WERI-Rb-1 (cell line): Measurements from ENCODE around the gene ZNF385D.

Experiments
- DNase-seq: peaks from one replicate; pipeline ENCODE4 v3.0.0-alpha.2; 2020
- H3K27ac ChIP-seq: fragments of 250-450 bp; sonication (Bioruptor Pico); 2 replicates; pipeline ENCODE4 v1.5.1; 2020; ENCODE audit warnings: mild to moderate bottlenecking, moderate library complexity
- H3K27me3 ChIP-seq: fragments of 250-450 bp; sonication (Bioruptor Pico); 2 replicates; pipeline ENCODE4 v1.5.1; 2021; ENCODE audit warnings: mild to moderate bottlenecking, low read depth, moderate library complexity; ENCODE audit not compliant: insufficient read depth, severe bottlenecking
- H3K36me3 ChIP-seq: fragments of 250-450 bp; sonication (Bioruptor Pico); 2 replicates; pipeline ENCODE4 v1.5.1; 2020; ENCODE audit warnings: mild to moderate bottlenecking, moderate library complexity
- H3K4me3 ChIP-seq: 2 replicates; pipeline ENCODE4 v1.5.1; 2011; ENCODE audit warnings: low read depth, mild to moderate bottlenecking, control low read depth, low read length
- H3K9me3 ChIP-seq: fragments of 250-450 bp; sonication (Bioruptor Pico); 2 replicates; pipeline ENCODE4 v1.5.1; 2021; ENCODE audit warnings: mild to moderate bottlenecking, moderate library complexity; ENCODE audit not compliant: severe bottlenecking
- TF ChIP-seq, protein P1 (sequence below): IDR thresholded peaks from 2 replicates; pipeline ENCODE4 v1.5.1; 2011; ENCODE audit warnings: low read depth, mild to moderate bottlenecking, control low read depth, inconsistent platforms, low read length

The ZNF385D gene

DNA sequence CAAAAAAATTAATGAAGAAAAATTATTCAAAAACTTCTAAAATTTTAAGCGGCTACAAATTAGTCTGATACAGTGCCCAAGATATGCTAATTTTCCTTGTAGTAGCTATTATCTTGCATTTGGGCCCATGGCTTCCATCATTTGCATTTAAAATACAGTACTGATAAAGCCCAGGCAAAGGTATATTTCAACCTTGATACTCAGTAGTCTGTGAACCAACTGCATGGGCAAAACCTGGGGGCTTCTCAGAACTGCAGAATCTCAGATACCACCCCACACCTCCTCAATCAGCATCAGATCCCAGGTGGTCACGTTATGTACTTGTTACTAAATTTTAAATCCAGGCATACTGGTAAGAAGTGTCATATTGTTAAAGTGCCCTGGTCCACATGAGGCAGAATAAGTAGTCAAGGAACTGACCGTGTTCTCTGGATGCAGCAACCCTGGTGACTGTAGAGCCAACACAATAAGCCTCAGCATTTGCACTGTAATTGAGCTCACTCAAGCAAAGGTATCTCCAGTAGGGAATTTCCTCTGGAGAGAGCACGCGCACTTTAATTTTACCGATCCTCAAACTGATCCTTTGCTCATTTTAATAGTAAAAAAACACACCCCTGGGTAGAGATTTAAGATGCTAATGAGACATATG lies 31.9 kb downstream of the ZNF385D start:
- TF ChIP-seq, protein P1, sequence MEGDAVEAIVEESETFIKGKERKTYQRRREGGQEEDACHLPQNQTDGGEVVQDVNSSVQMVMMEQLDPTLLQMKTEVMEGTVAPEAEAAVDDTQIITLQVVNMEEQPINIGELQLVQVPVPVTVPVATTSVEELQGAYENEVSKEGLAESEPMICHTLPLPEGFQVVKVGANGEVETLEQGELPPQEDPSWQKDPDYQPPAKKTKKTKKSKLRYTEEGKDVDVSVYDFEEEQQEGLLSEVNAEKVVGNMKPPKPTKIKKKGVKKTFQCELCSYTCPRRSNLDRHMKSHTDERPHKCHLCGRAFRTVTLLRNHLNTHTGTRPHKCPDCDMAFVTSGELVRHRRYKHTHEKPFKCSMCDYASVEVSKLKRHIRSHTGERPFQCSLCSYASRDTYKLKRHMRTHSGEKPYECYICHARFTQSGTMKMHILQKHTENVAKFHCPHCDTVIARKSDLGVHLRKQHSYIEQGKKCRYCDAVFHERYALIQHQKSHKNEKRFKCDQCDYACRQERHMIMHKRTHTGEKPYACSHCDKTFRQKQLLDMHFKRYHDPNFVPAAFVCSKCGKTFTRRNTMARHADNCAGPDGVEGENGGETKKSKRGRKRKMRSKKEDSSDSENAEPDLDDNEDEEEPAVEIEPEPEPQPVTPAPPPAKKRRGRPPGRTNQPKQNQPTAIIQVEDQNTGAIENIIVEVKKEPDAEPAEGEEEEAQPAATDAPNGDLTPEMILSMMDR: no peak
- no peak for DNase-seq
- Histone ChIP-seq H3K36me3 (no peaks in the 10 kb centered on the region), H3K27me3 (no peaks in the 10 kb centered on the region), H3K9me3 (no peaks in the 10 kb centered on the region), H3K4me3 (no peak overlapping the region), H3K27ac (no peak overlapping the region)

DNA sequence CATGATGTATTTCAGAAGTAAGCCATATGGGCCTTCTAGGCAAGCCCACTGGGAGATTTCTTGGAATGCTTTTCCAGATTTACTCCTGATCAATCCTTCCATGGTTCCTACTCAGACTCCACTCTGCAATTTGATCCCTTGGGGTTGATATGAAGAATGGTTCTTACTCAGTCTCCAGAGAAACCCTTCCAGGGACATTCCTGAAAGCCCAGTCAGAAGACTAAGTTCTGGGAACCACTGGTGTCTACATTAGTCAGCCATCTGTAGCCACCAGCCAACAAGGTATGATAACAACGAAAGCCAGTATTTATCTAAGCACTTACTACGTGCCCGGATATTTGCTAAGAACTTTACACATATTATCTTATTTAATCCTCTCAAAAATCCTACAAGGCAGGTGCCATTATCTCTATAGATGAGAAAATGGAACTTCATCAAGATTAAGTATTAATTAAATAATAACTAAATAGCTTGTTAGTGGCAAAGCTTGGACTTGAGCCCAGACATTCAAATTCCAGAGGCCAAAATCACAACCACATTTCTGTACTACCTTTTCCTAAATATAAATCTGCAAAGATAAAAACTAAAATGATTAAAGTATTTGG lies 32.7 kb downstream of the ZNF385D start:
- Histone ChIP-seq H3K27me3 (no peaks in the 10 kb centered on the region), H3K27ac (no peak overlapping the region), H3K36me3 (no peaks in the 10 kb centered on the region), H3K9me3 (no peaks in the 10 kb centered on the region), H3K4me3 (no peak overlapping the region)
- no peak for DNase-seq
- TF ChIP-seq, protein P1: no peak

DNA sequence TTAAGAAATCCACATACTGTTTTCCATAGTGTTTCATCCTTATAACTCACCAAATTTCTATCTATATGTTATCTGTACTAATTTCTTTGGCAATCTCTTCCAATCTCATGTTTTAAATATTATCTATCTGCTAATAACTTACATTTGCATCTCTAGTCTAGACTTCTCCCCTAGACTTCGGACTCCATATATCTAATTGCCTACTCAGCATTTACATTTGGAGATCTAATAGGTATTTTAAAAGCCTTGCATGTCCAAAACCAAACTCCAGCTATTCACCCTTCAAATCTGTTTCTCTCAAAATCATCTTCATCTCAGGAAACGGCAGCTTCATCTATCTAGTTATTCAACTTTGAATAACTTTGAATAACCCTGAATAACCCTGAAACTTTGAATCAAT lies 35.3 kb downstream of the ZNF385D start:
- Histone ChIP-seq H3K27me3 (no peaks in the 10 kb centered on the region), H3K27ac (no peak overlapping the region), H3K36me3 (no peaks in the 10 kb centered on the region), H3K4me3 (no peak overlapping the region), H3K9me3 (no peaks in the 10 kb centered on the region)
- TF ChIP-seq, protein P1: no peak
- DNase-seq: no peak

DNA sequence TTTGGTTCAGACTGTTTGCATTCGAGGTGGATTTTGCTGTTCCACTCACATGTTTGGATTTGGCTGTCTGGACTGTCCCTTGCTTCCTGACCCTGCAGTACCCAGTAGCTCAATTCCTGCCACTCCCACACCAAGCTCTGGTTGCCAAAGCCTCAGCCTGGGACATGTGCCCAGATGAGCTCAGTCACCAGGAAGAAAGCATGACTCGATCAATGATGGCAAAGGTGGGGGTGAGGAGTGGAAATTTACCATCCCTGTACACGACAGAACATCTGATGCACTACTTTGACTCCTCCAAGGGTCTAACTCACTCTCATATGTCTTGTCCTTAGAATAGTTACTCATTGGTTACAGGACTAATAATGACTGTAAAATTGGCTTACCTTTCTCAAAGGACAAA lies 45.2 kb downstream of the ZNF385D start:
- Histone ChIP-seq H3K9me3 (no peaks in the 10 kb centered on the region), H3K4me3 (no peak overlapping the region), H3K36me3 (no peaks in the 10 kb centered on the region), H3K27me3 (no peaks in the 10 kb centered on the region), H3K27ac (no peak overlapping the region)
- TF ChIP-seq, protein P1: no peak
- no peak for DNase-seq

DNA sequence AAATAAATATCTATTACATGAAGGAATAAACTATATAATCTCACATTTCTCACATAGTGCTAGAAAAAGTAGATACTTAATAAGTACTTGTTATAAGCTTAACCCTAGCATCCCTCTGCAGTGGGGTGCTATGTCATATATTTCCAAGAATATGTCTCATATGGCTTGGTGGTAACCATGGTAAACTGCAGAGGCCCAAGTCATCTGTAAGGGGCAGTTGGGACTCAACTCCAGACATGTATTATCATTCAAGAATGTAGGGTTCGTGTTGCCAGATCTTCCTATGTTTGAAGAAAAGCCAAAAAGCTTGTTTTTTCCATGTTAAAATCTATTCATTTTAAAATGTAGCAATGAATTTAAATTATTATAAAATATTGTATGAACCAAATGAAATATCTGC lies 46.2 kb downstream of the ZNF385D start:
- no peak for DNase-seq
- H3K27me3 ChIP-seq: no peaks in the 10 kb centered on the region
- H3K27ac ChIP-seq: no peak overlapping the region
- H3K4me3 ChIP-seq: no peak overlapping the region
- TF ChIP-seq, protein P1: no peak
- no peaks in the 10 kb centered on the region for H3K9me3 ChIP-seq
- H3K36me3 ChIP-seq: no peaks in the 10 kb centered on the region

DNA sequence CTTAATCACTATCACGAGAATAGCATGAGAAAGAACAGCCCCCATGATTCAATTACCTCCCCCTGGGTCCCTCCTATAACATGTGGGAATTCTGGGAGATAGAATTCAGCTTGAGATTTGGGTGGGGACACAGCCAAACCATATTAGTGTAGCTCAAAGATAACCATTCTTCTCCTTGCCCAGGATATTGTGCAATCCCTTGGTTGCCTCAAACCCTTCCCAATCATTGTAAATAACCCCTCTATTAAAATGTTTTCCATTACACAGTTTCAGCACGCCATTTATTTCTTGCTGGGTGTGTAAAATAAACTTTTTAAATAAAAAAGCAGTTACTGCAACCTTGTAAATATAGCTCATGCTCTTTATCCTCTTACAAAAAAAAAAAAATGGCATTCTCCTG lies 47.7 kb downstream of the ZNF385D start:
- Histone ChIP-seq H3K27ac (no peak overlapping the region), H3K4me3 (no peak overlapping the region), H3K9me3 (no peaks in the 10 kb centered on the region), H3K36me3 (no peaks in the 10 kb centered on the region), H3K27me3 (no peaks in the 10 kb centered on the region)
- TF ChIP-seq, protein P1: no peak
- DNase-seq: no peak
